ENCODE data around the gene HIPK2.

DNA sequence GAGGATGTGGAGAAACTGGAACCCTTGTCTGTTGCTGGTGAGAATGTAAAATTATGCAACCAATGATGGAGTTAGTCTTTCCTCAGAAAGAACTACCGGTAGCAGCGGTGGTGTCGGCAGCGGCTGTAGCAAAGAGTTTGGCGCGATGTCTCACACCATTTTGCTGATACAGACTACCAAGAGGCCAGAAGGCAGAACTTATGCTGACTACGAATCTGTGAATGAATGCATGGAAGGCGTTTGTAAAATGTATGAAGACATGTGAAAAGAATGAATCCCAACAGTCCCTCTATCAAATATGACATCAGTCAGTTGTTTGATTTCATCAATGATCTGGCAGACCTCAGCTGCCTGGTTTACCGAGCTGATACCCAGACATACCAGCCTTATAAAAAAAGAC is 243.7 kb downstream of the HIPK2 start:
- TF ChIP-seq, protein P1, sequence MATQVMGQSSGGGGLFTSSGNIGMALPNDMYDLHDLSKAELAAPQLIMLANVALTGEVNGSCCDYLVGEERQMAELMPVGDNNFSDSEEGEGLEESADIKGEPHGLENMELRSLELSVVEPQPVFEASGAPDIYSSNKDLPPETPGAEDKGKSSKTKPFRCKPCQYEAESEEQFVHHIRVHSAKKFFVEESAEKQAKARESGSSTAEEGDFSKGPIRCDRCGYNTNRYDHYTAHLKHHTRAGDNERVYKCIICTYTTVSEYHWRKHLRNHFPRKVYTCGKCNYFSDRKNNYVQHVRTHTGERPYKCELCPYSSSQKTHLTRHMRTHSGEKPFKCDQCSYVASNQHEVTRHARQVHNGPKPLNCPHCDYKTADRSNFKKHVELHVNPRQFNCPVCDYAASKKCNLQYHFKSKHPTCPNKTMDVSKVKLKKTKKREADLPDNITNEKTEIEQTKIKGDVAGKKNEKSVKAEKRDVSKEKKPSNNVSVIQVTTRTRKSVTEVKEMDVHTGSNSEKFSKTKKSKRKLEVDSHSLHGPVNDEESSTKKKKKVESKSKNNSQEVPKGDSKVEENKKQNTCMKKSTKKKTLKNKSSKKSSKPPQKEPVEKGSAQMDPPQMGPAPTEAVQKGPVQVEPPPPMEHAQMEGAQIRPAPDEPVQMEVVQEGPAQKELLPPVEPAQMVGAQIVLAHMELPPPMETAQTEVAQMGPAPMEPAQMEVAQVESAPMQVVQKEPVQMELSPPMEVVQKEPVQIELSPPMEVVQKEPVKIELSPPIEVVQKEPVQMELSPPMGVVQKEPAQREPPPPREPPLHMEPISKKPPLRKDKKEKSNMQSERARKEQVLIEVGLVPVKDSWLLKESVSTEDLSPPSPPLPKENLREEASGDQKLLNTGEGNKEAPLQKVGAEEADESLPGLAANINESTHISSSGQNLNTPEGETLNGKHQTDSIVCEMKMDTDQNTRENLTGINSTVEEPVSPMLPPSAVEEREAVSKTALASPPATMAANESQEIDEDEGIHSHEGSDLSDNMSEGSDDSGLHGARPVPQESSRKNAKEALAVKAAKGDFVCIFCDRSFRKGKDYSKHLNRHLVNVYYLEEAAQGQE (IDR thresholded peaks at IDR 0.05; ENCODE audit: low read depth), result no peak
- TF ChIP-seq YY1 (IDR thresholded peaks at IDR 0.05; ENCODE audit: low read depth) (no peak), TAF1 (IDR thresholded peaks at IDR 0.05; ENCODE audit: low read depth) (no peak), RAD21 (IDR thresholded peaks at IDR 0.05; ENCODE audit: low read depth) (no peak), EGR1 (IDR thresholded peaks at IDR 0.05) (no peak), FOXM1 (IDR thresholded peaks at IDR 0.05; ENCODE audit: borderline replicate concordance, low read depth) (no peak), CREB1 (IDR thresholded peaks at IDR 0.05; ENCODE audit: low read depth) (no peak)
